NCI-H2171 treated with DMSO at 0.1 percent for 48 hours (cell line): ENCODE data around the gene RASGRF1.
A peak's percentile ranks its signal among the peaks of the same experiment; 100 is the strongest.

Experiments
- DNase-seq: peaks from one replicate; lab custom pipeline; 2025; lab: John Stamatoyannopoulos, UW

RASGRF1 gene

DNA sequence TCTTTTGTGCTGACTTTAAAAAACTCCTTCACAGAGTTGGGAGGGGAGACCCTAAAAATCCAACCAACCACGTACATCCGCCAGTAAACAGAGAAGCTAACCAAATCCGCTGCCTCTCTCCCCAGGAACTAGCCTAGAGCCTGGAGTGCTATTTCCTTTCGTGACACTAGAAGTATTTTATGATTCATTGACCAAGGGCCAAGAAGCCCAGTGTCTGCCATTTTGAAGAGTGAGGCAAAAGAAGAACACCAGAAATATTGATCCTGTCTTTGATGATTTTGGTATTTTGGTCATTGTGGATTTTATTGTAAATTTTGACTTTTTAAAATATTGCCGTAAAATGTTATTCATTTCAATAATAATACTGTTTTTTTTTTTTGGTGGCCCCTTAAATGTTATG is 135.2 kb downstream of the RASGRF1 start:
- no peak for DNase-seq

DNA sequence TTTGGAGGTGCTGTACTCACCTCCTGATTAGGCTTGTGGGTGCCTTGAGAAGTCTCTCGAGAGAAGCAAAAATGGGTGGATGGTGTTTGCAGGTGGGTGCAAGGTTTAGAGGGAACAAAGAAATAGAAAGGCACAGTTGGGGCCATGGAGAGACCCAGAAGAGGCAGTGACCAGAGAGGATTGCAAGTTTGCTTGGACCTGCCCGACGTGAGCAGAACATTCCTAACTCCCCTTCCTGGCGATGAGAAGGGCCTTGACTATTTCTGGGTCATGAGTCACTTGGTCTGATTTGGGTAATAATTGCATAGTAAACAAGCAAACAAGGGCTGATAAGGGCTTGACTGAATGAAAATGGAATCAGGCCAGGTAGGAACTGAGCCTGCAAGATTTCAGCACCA is 138.7 kb downstream of the RASGRF1 start:
- DNase-seq: no peak

DNA sequence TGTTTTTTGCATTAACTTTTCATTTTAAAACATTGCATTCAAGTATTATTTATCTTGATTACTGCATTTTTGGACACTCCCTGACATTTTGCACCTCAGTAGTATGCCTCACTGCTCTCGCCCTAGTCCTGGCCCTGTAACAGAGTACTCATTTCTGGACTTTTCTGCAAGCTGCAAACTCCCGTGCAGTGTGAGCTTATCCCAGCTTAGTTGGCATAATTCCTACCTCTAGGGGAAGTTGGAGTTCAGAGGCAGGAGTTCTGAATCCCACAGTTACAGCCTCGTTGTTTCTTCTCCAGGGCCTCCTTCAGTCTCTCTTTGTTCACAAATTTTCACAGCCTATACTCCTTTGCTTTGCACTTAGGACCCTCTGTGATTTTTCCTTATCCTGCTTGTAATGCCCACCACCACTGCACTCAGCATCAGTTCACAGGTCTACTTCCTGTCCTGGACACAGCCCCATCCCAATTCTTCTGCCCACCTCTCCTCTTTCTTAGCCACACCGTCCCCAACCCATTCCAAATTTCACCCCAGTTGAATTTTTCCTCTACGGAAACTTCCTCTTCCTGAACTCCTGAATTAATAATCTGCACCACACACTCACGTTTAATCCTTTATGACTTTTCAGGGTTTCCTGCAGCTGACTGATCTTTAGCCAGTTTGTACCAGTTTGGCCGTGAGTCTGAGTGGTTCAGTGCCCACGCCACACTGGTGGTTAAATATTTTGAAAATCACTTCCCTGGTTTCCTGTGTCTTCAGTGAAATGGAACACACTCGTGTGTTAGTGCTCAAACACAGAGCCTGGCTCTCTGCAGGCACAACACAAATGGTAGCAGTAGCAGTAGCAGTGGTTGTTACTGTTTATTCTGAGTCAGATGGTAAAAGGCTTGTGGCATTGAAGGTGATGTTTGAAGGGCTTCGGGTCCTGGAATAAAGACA is 139.4 kb downstream of the RASGRF1 start:
- DNase-seq: no peak

DNA sequence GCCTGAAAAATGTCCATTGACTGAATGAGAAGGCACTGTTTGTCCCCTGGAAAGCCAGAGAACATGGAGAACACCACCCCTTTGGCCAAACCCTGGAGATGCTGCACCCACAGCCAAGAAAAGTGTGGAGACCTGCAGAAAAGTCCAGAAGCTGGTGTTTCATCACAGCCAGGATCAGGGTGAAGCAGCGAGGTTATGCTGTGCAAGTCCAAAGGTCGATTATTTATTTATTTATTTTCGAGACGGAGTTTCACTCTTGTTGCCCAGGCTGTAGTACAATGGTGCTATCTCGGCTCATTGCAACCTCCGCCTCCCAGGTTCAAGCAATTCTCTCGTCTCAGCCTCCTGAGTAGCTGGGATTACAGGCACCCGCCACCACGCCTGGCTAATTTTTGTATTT is 140.2 kb downstream of the RASGRF1 start:
- DNase-seq: no peak

DNA sequence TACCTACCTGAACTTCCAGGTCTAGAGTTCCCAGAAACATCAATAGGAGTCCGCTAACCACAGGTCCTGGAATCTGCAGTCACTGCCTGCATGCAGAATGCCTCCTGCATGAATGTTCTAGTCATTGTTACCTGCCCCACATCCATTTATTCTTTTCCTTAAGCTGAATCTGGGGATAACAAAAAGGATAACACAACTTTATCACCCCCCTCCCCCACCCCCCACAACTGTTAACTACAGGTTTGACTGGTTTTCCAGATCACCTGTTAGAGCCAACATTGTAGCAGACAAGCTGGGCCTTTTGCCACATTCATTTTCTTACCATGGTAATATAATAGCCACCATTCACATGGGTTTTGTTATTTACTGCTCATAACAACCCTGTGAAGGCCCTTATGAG is 141.1 kb downstream of the RASGRF1 start:
- no peak for DNase-seq

DNA sequence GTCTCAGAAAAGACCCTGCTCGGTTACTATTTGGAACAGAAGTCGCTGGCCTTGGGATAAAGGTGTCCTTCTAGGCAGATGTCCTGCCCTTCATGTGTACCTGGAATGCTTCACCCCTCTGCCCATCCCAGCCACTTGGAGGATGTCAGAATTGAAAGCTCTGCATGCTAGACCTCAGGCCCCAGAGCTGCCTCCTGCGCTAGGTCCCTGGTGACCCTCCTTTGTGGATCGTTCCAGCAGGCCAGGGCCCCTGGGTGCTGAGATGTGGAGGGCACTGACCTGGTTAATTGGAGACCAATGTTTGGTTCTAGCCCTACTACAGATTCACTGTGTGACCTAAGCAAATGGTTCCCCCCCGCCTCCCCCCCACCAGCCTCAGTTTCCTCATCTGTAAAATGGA is 143.1 kb downstream of the RASGRF1 start:
- no peak for DNase-seq

DNA sequence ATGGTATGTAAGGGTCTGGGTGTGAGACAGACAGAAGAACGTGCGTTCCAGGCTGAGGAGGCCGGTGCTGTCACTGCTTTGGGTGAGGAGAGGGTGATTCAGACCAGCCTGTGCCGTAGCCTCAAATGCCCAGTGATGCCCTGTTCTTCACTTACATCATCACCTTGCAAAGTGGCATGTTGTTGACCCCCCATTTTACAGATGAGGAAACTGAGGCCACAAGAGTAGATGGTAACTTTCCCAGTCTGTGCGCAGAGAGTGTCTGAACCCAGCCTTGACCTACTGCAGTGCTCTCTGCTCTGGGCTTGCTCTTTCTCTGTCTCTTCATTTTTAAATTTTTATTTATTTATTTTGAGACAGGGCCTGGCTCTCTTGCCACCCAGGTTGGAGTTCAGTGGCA is 144.1 kb downstream of the RASGRF1 start:
- no peak for DNase-seq

DNA sequence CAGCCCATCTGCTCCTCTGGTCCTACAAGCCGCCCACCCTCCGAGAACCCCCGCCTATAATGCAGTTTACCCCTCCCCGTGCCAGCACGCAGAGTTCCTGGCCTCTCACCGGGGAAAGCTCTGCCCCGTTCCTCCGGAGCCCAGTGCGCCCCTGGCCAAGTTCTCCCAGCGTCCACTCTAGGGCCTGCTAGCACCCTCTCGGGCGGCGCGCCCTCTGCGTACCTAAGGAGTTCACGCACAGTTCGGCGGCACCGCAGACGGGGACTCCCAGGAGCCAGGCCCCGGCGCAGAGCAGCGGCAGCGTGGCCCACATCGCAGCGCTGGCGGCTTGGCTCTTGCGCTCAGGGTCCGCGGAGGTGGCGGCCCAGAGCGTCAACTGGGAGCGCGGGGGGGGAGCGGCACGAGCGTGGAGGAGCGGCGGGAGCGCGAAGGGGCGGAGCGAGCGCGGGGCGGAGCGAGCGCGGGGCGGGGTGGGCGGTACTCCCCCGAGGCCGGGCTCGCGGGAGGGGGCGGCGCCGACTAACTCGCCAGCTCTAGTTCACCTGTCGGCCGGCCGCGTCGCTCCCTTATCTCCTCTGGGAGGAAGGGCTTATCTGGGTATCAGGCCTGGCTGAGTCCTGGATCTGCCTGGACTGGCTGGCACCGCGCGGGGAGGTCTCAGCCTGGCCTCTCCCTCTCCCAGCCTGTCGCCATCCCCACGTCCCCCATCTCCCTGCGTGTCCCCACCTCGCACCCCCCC is 145.7 kb downstream of the RASGRF1 start, which contains the start of gene CTSH:
TSS of gene CTSH (minus strand) at position 378 of the 739 bp plus-strand sequence. CDS start at position 313, 65 bp downstream.
- DNase-seq: peak; percentile 77

DNA sequence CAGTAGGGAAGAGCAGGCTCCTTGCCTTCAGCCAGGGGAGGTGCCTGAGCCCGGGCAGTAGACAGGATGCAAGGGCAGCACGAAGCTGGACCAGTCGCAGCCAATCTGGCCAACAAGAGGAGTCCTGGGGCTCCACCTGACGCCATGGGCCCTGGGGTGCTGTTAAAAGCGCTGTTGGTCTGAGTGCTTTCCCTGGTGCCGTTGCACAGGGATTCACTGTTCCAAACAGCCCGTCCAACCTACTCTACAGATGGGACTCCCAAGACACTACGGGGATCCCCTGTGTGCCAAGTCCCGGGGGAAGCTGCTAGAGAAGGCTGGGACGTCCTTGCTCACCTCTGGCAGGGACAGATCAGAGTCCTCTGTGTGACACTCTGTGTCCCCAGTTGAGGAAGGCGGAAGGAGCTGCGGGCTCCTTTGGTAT is 146.4 kb downstream of the RASGRF1 start:
- DNase-seq: peak; percentile 10

DNA sequence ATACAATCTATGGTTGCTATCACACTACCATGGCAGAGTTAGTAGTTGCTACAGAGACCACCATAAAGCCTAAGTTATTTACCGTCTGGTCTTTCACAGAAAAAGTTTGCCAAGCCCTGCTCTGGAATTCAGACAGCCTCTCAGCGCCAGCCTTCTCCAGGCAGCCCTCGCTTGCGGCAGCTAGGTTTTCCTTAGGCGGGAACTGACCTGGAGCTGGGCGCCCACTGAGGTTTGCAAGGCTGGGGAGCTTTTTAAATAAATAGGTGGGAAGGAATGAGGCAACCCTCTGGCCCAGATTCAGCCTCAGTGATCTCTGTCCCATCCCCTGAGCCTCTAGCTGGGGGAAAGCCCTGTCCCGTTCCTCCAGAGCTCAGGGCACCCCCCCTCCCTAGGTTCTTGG is 146.9 kb downstream of the RASGRF1 start:
- no peak for DNase-seq

DNA sequence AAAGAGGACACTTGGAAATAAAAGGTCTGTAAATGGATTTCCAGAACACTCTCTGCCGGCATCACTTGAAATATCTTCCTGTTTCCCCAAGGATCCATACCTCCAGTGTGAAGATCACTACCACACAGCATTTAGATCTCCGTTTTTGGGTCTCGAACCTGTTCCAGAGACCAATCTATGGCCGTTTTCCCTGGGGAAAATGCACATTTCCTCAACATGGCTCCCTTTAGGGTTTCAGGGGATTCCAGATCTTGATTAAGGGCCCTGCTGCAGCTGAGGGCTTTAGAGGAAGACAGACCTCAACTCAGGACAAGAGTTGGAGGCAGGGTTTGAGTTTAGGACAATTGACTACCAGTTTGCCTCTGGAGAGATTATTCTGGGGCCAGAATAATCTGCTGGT is 147.8 kb downstream of the RASGRF1 start:
- DNase-seq: no peak

DNA sequence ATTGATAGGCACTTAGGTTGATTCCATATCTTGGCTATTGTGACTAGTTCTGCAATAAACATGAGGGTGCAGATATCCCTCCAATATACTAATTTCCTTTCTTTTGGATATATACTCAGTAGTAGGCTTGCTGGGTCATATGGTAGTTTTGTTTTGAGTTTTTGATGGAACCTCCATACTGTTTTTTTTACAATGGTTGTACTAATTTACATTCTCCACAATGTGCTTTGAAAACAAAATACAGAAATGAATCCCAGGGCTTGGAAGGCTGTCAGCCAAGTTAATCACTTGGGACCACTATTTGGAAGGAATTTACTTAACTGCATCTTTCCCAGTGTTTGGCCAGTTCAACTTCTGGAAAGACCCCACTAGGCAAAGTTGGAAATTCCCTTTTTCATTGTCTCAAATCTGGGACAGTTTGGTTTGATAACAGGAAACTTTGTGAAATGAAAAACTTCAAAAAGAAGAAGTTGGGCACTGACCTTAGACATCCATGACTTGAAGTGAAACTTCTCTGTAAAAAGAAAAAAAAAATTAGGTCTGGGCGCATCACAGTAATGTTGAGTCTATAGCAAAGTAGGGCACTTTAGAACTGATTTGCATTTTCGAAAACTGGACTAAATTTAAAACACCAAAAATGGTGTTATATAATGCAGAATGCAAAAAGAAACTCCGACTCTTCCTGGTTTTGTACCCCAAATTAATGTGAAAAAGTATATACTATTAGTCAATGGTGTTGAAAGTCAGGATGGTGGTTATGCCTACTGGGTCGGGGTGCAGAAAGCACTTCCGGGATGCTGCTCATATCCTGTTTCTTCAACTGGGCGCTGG is 151.7 kb downstream of the RASGRF1 start:
- DNase-seq: no peak

DNA sequence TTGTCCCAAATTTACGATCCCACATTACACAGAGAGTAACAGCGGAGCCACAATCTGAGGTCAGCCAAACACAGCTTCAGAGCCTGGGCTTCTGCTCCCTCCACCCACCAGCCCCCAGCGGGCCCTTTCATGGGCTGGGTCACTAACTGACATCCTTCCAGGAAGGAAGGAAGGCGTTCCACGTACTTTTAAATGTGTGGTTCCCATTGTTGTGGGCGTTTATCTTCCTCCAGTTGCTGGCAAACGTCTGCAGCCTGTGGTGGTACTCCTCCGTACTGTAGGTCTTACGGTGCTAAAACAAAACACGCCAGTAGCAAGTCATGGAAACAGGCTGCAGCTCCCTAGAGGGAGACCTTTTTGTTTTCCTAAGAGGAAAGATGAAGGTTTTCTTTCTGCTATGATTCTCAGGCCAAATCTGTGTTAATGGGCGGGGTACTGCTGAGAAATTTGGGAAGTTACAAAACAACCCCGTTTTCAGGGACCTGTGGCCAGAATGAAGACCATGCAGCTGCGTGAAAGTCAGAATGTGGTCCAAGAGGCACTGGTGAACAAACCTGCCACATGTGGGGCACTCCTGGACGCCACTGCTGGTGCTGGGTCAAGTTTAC is 153.3 kb downstream of the RASGRF1 start:
- no peak for DNase-seq

DNA sequence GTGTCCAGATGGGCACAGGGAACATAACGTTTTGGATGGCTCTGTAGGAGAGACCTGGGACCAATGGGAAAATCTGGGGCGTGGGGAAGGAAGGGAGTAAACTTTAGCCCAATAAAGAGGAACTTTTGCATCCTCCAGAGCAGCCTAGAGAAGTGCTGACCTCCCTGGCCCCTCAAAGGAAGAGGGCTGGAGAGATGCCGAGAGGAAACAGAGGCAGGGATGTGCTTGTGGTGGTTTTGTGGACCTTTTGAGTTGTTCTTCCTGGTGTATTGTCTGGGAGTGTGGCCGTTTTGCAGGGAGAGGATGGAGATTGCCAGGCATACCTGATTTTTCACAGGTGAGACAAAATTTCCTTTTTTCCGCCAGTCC is 155.9 kb downstream of the RASGRF1 start:
- no peak for DNase-seq

DNA sequence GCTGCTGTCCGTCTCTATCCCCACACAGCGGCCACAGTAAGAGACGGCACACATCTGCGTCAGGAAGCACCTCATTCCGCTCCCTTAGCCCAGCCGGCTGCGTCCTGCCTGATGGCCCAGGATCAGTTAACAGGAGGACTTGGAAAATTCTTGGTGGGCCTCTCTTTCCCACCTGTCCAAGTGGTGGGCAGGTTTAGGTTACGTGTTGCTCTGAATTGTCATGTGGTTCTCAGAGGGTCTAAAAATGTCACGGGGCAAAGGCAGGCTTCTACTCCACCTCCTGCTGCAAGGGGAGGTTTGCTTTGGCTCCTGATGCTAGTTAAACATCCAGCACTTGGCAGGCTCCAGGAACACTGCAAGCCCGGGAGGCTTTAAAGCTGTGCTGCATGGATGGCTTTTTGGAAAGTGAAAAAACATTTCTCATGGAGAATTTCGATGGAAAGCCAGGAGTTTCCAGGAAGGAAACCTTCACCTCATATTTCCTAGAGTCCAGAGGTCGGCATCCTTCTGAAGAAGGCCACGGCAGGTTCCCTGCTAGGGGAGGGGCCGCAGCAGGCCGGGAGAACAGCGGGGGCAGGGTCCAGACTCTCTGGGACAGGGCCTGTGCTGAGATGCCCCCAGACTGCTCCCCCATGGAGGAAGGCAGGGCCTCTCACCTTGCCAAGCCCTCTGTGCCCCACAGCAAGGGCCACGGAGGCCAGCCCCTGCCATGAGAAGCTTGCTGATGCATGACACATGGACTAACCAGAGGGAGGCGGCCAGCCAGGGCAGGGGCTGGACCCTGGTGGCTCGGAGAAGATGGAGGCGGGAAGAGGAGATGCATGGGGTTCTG is 156.5 kb downstream of the RASGRF1 start:
- no peak for DNase-seq

DNA sequence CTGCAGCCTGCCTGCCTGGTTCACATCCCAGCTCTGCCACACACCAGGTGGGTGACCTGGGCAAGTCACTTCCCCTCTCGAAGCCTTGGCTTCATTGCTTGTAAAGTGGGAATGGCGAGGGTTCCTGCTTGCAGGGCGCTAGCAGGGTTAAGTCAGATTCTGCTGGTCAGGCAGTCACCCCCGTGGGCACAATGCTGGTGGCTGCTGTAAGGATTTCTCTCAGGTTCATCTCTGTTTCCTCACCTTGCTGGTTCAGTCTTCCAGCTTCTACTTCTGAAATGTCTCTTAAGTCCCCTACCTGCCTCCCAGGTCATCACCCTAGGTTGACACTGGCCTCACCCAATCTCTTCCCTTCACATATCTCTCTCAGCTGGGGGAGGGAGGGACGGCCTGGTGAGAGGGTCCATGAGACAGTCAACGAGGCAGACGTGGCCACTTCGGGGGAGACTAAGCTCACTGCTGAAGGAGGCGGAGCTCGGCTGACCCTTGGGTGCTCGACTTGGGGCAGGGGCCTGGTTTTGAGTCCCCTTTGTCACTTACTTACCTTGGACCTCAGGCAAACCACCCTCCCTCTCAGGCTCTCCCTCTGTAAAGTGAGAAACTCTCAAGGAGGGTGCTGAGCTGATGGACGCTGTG is 157.3 kb downstream of the RASGRF1 start:
- no peak for DNase-seq

DNA sequence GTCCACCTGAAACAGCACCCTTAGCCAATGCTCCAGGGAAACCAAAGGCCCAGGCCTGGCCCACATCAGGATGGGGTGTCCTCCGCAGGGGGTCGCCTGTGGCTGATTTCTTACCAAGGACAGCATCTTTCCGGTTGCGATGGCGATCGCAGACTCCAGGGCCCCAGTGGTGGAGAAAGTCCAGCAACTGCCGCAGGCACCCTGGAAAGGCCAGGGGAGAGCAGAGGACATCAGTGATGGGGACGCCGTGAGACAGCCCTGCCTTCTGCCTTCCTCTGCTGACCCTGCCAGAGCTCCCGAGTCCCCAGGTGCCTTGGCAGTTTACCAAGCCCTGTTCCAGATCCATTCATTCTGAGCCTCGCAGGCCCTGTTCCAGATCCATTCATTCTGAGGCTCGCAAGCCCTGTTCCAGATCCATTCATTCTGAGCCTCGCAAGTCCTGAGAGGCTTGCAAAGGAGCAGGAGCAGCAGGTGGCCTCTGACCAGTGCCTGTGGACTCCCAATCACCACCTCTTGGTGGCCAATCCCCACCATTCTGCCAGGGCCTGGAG is 158.2 kb downstream of the RASGRF1 start:
- DNase-seq: no peak

DNA sequence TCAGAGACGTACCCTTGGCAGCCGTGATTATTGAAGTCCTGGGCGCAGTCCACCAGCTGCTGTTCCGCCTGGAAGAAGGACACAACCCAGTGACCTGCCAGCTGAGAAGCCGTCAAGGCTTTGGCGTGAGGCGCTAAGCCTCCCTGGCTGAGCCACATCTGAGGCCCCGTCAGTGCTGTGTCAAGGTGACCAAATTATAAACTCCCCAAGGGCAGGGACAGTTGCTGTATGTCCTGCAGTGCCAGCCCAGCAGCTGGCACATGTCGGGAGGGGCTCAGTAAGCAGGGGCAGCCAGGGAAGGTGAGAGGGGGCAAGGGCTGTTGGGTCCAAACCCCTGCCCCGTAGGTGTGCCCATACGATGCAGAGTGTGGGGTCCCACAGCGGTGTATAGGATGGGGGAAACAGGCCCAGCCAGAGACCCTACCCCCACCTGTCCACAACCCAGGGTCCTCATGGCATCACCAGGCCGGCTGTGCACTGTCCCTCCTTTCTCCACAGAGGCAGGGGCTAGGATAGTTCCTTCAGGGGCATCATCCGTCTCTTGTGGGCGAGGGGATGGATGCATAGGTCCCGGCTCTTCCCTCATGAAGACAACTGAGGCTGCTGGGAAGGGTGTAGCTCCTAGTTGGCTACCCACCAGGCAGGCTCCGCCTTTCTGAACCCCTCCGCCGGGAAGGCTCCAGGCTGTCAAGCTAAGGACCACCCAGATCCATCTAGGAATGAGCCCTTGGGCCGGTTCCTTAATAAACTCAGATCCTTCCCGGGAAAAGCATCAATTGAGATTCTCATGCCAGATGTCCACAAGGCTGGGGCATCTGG is 158.9 kb downstream of the RASGRF1 start:
- no peak for DNase-seq
